Aorta (tissue), 5 donors: ENCODE results near the gene HNRNPF. TPM values are rescaled to one million over a fixed set of nuclear protein-coding genes. Genes with fewer than 3 reads are reported as not detected.

Source experiments
- ATAC-seq: fragments of 200-7000 bp; cut with Tn5 transposase; one replicate; pipeline ENCODE4 v1.9.1; 2022; ENCODE audit warnings: moderate library complexity; ENCODE audit not compliant: low FRiP score
- DNase-seq, 2 donors: peaks; one replicate each; pipeline ENCODE4 v3.0.0-alpha.2; 2020
- H3K27ac ChIP-seq, 2 donors: one replicate each; pipeline ENCODE4 v1.5.1; 2013; ENCODE audit warnings: low read length in 2 of 2, mild to moderate bottlenecking in 2 of 2, moderate library complexity in 2 of 2, control low read depth in 1 of 2, inconsistent platforms in 1 of 2, low read depth in 1 of 2
- H3K27me3 ChIP-seq, 2 donors: one replicate each; pipeline ENCODE4 v1.6.1; 2013; ENCODE audit warnings: control low read depth in 1 of 2, low read length in 1 of 2, mild to moderate bottlenecking in 1 of 2, moderate library complexity in 1 of 2; ENCODE audit not compliant: insufficient read depth in 2 of 2, control insufficient read depth in 1 of 2
- H3K36me3 ChIP-seq, 2 donors: one replicate each; pipeline ENCODE4 v1.6.1; 2013; ENCODE audit warnings: control low read depth in 1 of 2, low read length in 1 of 2, mild to moderate bottlenecking in 1 of 2; ENCODE audit not compliant: insufficient read depth in 2 of 2, control insufficient read depth in 1 of 2
- H3K4me1 ChIP-seq, 2 donors: one replicate each; pipeline ENCODE4 v1.6.1; 2013; ENCODE audit warnings: low read length in 2 of 2, control low read depth in 1 of 2, mild to moderate bottlenecking in 1 of 2, moderate library complexity in 1 of 2; ENCODE audit not compliant: insufficient read depth in 2 of 2, control insufficient read depth in 1 of 2
- H3K4me3 ChIP-seq, 2 donors: one replicate each; pipeline ENCODE4 v1.5.1; 2013; ENCODE audit warnings: low read length in 2 of 2, control low read depth in 1 of 2, mild to moderate bottlenecking in 1 of 2
- H3K9me3 ChIP-seq: one replicate; pipeline ENCODE4 v1.6.1; 2013; ENCODE audit warnings: mild to moderate bottlenecking, low read length; ENCODE audit not compliant: control insufficient read depth
- WGBS, 2 donors: extraction: QIAGEN DNeasy Blood & Tissue Kit; methylation state at CpG; one replicate each; pipeline ENCODE4 v1.1.7; 2013; 5-methylcytosine and 5-hydroxymethylcytosine counted together
- intact Hi-C, 2 donors: fragments of 100-400 bp; cut with DNase I; formaldehyde crosslinking; loops; one replicate each; pipeline versions ENCODE4 v1.14.2 to v1.15.0; 2022
- polyA plus RNA-seq, 2 donors: library from polyadenylated mRNA; stranded (reverse); fragments of 200-250 nt; gene quantifications; one replicate each; pipeline ENCODE4 v1.2.3, GENCODE V29; 2013
- total RNA-seq, 2 donors: library from RNA; stranded (reverse); fragmentation: NEBNext Ultra II Directional; extraction: Animal tissue kit (Norgen Biotek cat#: 25700); gene quantifications; one replicate each; pipeline ENCODE4 v1.2.1, GENCODE V29; 2021
- donor health status: healthy with polysubstance abuse.
- donor health status: Bipolar disorder and iron deficiency.
- donor health status: DM: no; HTN: no; CAD: no.
- donor health status: DM: no; HTN: no; CAD: no.
- donor health status: DM: yes; HTN: yes; CAD: no.

HNRNPF gene
- total and polyA plus RNA-seq, 4 donors = 54.3 to 114 (median 83.3) TPM

- Histone ChIP-seq H3K27me3 (no peaks in the 10 kb centered on the region), H3K9me3 (no peaks in the 10 kb centered on the region), H3K36me3 (no peaks in the 10 kb centered on the region), H3K4me1 (no peaks in the 10 kb centered on the region), H3K27ac (no peak overlapping the region), H3K4me3 (no peak overlapping the region)
- ATAC-seq = no peak
- 86 to 88% methylated on average over 4 of the region's 4 CpGs for WGBS, 2 donors
- intact Hi-C loops = loop anchor here in 1 of 2 donors (2.0 to 5.0 kb wide), 2 partner anchors 56 to 115 kb away; no protein-coding TSS in a partner anchor
- DNase-seq = no peak
Measured at GRCh38 chr10:43347997-43348396, 61.0 kb downstream of the HNRNPF start.

- intact Hi-C loops = no loop called here
- no peaks in the 10 kb centered on the region for H3K9me3 ChIP-seq
- H3K4me1 ChIP-seq = no peaks in the 10 kb centered on the region
- H3K4me3 ChIP-seq = no peak overlapping the region
- no peaks in the 10 kb centered on the region for H3K27me3 ChIP-seq
- WGBS, 2 donors = 76 to 86% methylated on average over 8 of the region's 8 CpGs
- ATAC-seq = no peak
- no peaks in the 10 kb centered on the region for H3K36me3 ChIP-seq
- no peak overlapping the region for H3K27ac ChIP-seq
- no peak for DNase-seq
Measured at GRCh38 chr10:43344051-43344450, 64.9 kb downstream of the HNRNPF start.

- Histone ChIP-seq H3K4me1 (no peaks in the 10 kb centered on the region), H3K27ac (no peak overlapping the region), H3K36me3 (no peaks in the 10 kb centered on the region), H3K9me3 (no peaks in the 10 kb centered on the region), H3K27me3 (peaks cover 0 to 3% of the 10 kb centered on the region in 2 donors), H3K4me3 (no peak overlapping the region)
- WGBS, 2 donors = 91 to 92% methylated on average over 15 of the region's 15 CpGs
- intact Hi-C loops = no loop called here
- DNase-seq = no peak
- no peak for ATAC-seq
Measured at GRCh38 chr10:43343126-43343525, 65.9 kb downstream of the HNRNPF start.

- no peak for DNase-seq
- Histone ChIP-seq H3K27ac (no peak overlapping the region), H3K4me1 (no peaks in the 10 kb centered on the region), H3K4me3 (no peak overlapping the region), H3K27me3 (peaks cover 0 to 3% of the 10 kb centered on the region in 2 donors), H3K9me3 (no peaks in the 10 kb centered on the region), H3K36me3 (no peaks in the 10 kb centered on the region)
- no peak for ATAC-seq
- WGBS, 2 donors = 90% methylated on average over 47 to 49 of the region's 49 CpGs
- intact Hi-C loops = no loop called here
Measured at GRCh38 chr10:43342279-43343125, 66.5 kb downstream of the HNRNPF start.

GRCh38 chr10:43341450-43341849 is 67.5 kb downstream of the HNRNPF start:
- no peaks in the 10 kb centered on the region for H3K9me3 ChIP-seq
- H3K4me3 ChIP-seq = no peak overlapping the region
- intact Hi-C loops = no loop called here
- H3K4me1 ChIP-seq = no peaks in the 10 kb centered on the region
- no peak for DNase-seq
- ATAC-seq = no peak
- H3K27me3 ChIP-seq = peaks cover 0 to 3% of the 10 kb centered on the region in 2 donors
- no peak overlapping the region for H3K27ac ChIP-seq
- no peaks in the 10 kb centered on the region for H3K36me3 ChIP-seq
- 89 to 90% methylated on average over 7 of the region's 7 CpGs for WGBS, 2 donors

GRCh38 chr10:43340619-43341018 is 68.4 kb downstream of the HNRNPF start:
- Histone ChIP-seq H3K27ac (no peak overlapping the region), H3K4me1 (no peaks in the 10 kb centered on the region), H3K9me3 (no peaks in the 10 kb centered on the region), H3K36me3 (no peaks in the 10 kb centered on the region), H3K27me3 (peaks cover 0 to 3% of the 10 kb centered on the region in 2 donors), H3K4me3 (no peak overlapping the region)
- no peak for ATAC-seq
- intact Hi-C loops = no loop called here
- DNase-seq = no peak
- 64% methylated on average over 9 of the region's 9 CpGs for WGBS, 2 donors

- H3K36me3 ChIP-seq = no peaks in the 10 kb centered on the region
- intact Hi-C loops = no loop called here
- ATAC-seq = no peak
- no peak overlapping the region for H3K27ac ChIP-seq
- no peak overlapping the region for H3K4me3 ChIP-seq
- WGBS, 2 donors = 80 to 82% methylated on average over 6 of the region's 6 CpGs
- H3K27me3 ChIP-seq = peaks cover 0 to 3% of the 10 kb centered on the region in 2 donors
- DNase-seq = no peak
- no peaks in the 10 kb centered on the region for H3K9me3 ChIP-seq
- no peaks in the 10 kb centered on the region for H3K4me1 ChIP-seq
Measured at GRCh38 chr10:43340101-43340500, 68.9 kb downstream of the HNRNPF start.

GRCh38 chr10:43339136-43339535 is 69.8 kb downstream of the HNRNPF start:
- Histone ChIP-seq H3K27me3 (peaks cover 0 to 3% of the 10 kb centered on the region in 2 donors), H3K9me3 (no peaks in the 10 kb centered on the region), H3K27ac (no peak overlapping the region), H3K36me3 (no peaks in the 10 kb centered on the region), H3K4me3 (no peak overlapping the region), H3K4me1 (no peaks in the 10 kb centered on the region)
- no peak for ATAC-seq
- WGBS, 2 donors = 58 to 66% methylated on average over 11 of the region's 11 CpGs
- intact Hi-C loops = no loop called here
- DNase-seq = no peak

- ATAC-seq = no peak
- no peaks in the 10 kb centered on the region for H3K36me3 ChIP-seq
- no peaks in the 10 kb centered on the region for H3K4me1 ChIP-seq
- no peak overlapping the region for H3K27ac ChIP-seq
- 84 to 88% methylated on average over 12 of the region's 12 CpGs for WGBS, 2 donors
- H3K4me3 ChIP-seq = no peak overlapping the region
- DNase-seq = no peak
- no peaks in the 10 kb centered on the region for H3K9me3 ChIP-seq
- intact Hi-C loops = no loop called here
- H3K27me3 ChIP-seq = peaks cover 0 to 3% of the 10 kb centered on the region in 2 donors
Measured at GRCh38 chr10:43338117-43338516, 70.9 kb downstream of the HNRNPF start.
